ENCODE data around the gene NCKAP5. TPM values are rescaled to one million over a fixed set of nuclear protein-coding genes. Genes with fewer than 3 reads are reported as not detected.

The NCKAP5 gene
- total and polyA plus RNA-seq, 2 of the 13 experiments (the other 11 are each of a cell fraction or from before 2014, with no cell fraction given) = 0.01 TPM; not detected in 1

DNA sequence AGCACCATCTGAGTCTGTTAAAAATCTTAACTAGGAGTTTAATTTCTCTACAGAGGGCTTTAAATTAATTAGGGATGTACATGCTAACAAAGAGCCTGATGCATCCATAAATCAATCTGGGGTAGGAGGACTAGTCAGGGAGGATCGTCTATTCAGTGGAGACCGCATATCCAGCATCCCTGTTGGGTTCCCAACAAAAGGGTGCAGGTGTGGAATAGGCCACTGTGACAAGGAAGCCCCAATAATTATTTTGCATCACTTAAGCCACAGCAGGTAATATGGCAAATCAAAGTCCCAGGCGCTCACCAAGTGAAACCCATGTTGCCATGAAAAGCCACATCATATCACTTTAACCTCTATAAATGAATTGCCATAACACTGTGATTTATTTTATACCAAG is 392.3 kb downstream of the NCKAP5 start:
- Histone ChIP-seq H3K36me3 (replicated peaks in 1 of 2; ENCODE audit: control insufficient read depth in 1 of 2, insufficient read depth in 2 of 2, low read length in 2 of 2) (no peaks in the 10 kb centered on the region), H3K79me2 (ENCODE audit: insufficient read depth, low read length) (no peaks in the 10 kb centered on the region), H3K4me1 (ENCODE audit: insufficient read depth, low read length) (no peaks in the 10 kb centered on the region), H3K4me2 (ENCODE audit: low read depth, low read length) (no peak overlapping the region), H3K27ac (ENCODE audit: extremely low read length, insufficient read depth, low read length) (no peak overlapping the region), H3K9ac (ENCODE audit: insufficient read depth, low read depth, low read length) (no peak overlapping the region), H3K4me3 (replicated peaks in 1 of 3; ENCODE audit: insufficient read depth in 1 of 3, low read depth in 2 of 3, low read length in 3 of 3) (no peak overlapping the region), H3K9me3 (ENCODE audit: low read length) (peaks cover 18% of the 10 kb centered on the region; the same call in 1 of the 2 replicates), H2AFZ (ENCODE audit: low read length) (no peak overlapping the region), H4K20me1 (ENCODE audit: insufficient read depth, low read length) (no peaks in the 10 kb centered on the region), H3K27me3 (ENCODE audit: control insufficient read depth in 1 of 2, insufficient read depth in 2 of 2, low read length in 2 of 2) (no peaks in the 10 kb centered on the region)
- no TSS peak for BruUV-seq (replicated peaks)
- intact Hi-C loops (cut with micrococcal nuclease; ENCODE audit: unreplicated experiment) (no loop called here), in situ Hi-C loops (cut with HindIII; ENCODE audit: extremely low pct_ligation_motif_present, low pct_unique_long_range_greater_than_20kb) (no loop called here)
- DNase-seq (ENCODE audit: low spot score) (no peak), FAIRE-seq (no peak), ATAC-seq (no peak)
- CTCF ChIA-PET (ENCODE audit: low intra/inter-chr PET ratio, low total read pairs) = no interaction called here
- POLR2A ChIA-PET = no interaction called here
- TF ChIP-seq GTF3A (CRISPR knock-in tag; conservative IDR thresholded peaks at IDR 0.05) (no peak), KLF6 (CRISPR knock-in tag; IDR thresholded peaks at IDR 0.05) (no peak), CHD4 (IDR thresholded peaks at IDR 0.05; ENCODE audit: borderline replicate concordance, low read length) (no peak), ZNF839 (CRISPR knock-in tag; IDR thresholded peaks at IDR 0.05; ENCODE audit: borderline replicate concordance) (no peak)
- TF ChIP-seq, protein P1, sequence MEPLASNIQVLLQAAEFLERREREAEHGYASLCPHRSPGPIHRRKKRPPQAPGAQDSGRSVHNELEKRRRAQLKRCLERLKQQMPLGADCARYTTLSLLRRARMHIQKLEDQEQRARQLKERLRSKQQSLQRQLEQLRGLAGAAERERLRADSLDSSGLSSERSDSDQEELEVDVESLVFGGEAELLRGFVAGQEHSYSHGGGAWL (CRISPR knock-in tag; IDR thresholded peaks at IDR 0.05) = no peak
- 8% methylated on average over 3 of the region's 3 CpGs for WGBS (ENCODE audit: low lambda C conversion rate)

DNA sequence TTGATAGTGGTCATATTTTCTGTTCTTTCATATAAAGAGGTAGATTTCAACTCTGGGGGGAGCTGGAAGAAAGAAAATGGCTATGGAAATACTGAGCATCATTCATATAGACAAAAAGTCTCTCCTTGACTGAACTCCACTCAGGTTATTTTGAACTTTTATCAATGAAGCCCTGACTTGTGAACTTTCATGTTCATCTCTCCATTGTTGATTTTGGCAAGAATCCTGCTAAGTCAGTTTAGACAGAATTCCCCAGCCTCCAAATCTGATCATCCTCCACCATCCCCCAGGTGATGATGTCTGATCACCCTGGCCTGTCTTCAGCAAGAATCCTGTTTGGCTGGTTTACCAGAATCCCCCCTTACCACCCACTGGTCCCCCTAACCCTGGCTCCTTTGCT is 395.0 kb downstream of the NCKAP5 start:
- Histone ChIP-seq H3K9ac (ENCODE audit: insufficient read depth, low read depth, low read length) (no peak overlapping the region), H4K20me1 (ENCODE audit: insufficient read depth, low read length) (no peaks in the 10 kb centered on the region), H3K4me2 (ENCODE audit: low read depth, low read length) (no peak overlapping the region), H3K4me3 (replicated peaks in 1 of 3; ENCODE audit: insufficient read depth in 1 of 3, low read depth in 2 of 3, low read length in 3 of 3) (no peak overlapping the region), H3K27me3 (ENCODE audit: control insufficient read depth in 1 of 2, insufficient read depth in 2 of 2, low read length in 2 of 2) (no peaks in the 10 kb centered on the region), H3K9me3 (ENCODE audit: low read length) (0 out of 2 replicates have a peak, but pooled peaks cover 11% of the 10 kb centered on the region), H3K36me3 (replicated peaks in 1 of 2; ENCODE audit: control insufficient read depth in 1 of 2, insufficient read depth in 2 of 2, low read length in 2 of 2) (no peaks in the 10 kb centered on the region), H3K27ac (ENCODE audit: extremely low read length, insufficient read depth, low read length) (no peak overlapping the region), H2AFZ (ENCODE audit: low read length) (no peak overlapping the region), H3K4me1 (ENCODE audit: insufficient read depth, low read length) (no peaks in the 10 kb centered on the region), H3K79me2 (ENCODE audit: insufficient read depth, low read length) (no peaks in the 10 kb centered on the region)
- intact Hi-C loops (cut with micrococcal nuclease; ENCODE audit: unreplicated experiment) = no loop called here
- no peak for ATAC-seq
- DNase-seq (ENCODE audit: low spot score) = no peak
- BruUV-seq (replicated peaks) = no TSS peak
- no peak for FAIRE-seq
- POLR2A ChIA-PET = no interaction called here
- CTCF ChIA-PET (ENCODE audit: low intra/inter-chr PET ratio, low total read pairs) = no interaction called here
- in situ Hi-C loops (cut with HindIII; ENCODE audit: extremely low pct_ligation_motif_present, low pct_unique_long_range_greater_than_20kb) = loop anchor here (5.0 to 25.0 kb wide), 2 partner anchors 511 to 626 kb away; partner anchors contain the start of gene LYPD1
- no peak for TF ChIP-seq NR2F1 (CRISPR knock-in tag; IDR thresholded peaks at IDR 0.05)
- no peak for TF ChIP-seq DNMT3B (CRISPR knock-in tag; conservative IDR thresholded peaks at IDR 0.05)
- no peak for TF ChIP-seq BRCA1 (CRISPR knock-in tag; IDR thresholded peaks at IDR 0.05)

All from HepG2 (cell line).